GM23338 (cell line): ENCODE data around the gene CEACAM8.

Experiments used
- CREB1 ChIP-seq: fragments of 250-450 bp; sonication (Bioruptor Pico); IDR thresholded peaks from 2 replicates; pipeline ENCODE4 v1.5.0; 2020; ENCODE audit warnings: low read depth, mild to moderate bottlenecking, moderate library complexity
- CTCF ChIP-seq, 2 experiments: fragments of 200-600 bp in 1 of 2; sonication (generic) in 1 of 2; conservative IDR thresholded peaks; 2 replicates each; pipeline versions ENCODE4 v1.5.1 to v1.6.1; 2016 to 2017; ENCODE audit warnings: antibody characterized with exemption in 2 of 2, low read depth in 2 of 2, mild to moderate bottlenecking in 2 of 2, moderate library complexity in 1 of 2
- ETS1 ChIP-seq: IDR thresholded peaks from 2 replicates; pipeline ENCODE4 v1.6.1; 2016; ENCODE audit warnings: antibody characterized with exemption
- EZH2 ChIP-seq: fragments of 200-600 bp; sonication (generic); IDR thresholded peaks from one replicate; pipeline ENCODE4 v1.8.0; 2017; ENCODE audit warnings: antibody characterized with exemption, mild to moderate bottlenecking, low read depth; ENCODE audit not compliant: unreplicated experiment
- EZH2phosphoT487 ChIP-seq: fragments of 200-600 bp; sonication (generic); IDR thresholded peaks from one replicate; pipeline ENCODE4 v1.8.1; 2018; ENCODE audit warnings: antibody characterized with exemption; ENCODE audit not compliant: unreplicated experiment
- JUNB ChIP-seq: IDR thresholded peaks from one replicate; pipeline ENCODE4 v1.6.1; 2016; ENCODE audit warnings: antibody characterized with exemption; ENCODE audit not compliant: unreplicated experiment
- NANOG ChIP-seq: IDR thresholded peaks from 2 replicates; pipeline ENCODE4 v1.6.1; 2016; ENCODE audit warnings: antibody characterized with exemption, borderline replicate concordance
- POLR2AphosphoS5 ChIP-seq: IDR thresholded peaks from 2 replicates; pipeline ENCODE4 v1.6.1; 2016; ENCODE audit warnings: antibody characterized with exemption, low read depth
- REST ChIP-seq: IDR thresholded peaks from one replicate; pipeline ENCODE4 v1.6.1; 2018; ENCODE audit warnings: antibody characterized with exemption; ENCODE audit not compliant: unreplicated experiment
- ZNF114 ChIP-seq: fragments of 250-450 bp; sonication (Bioruptor Pico); IDR thresholded peaks from 2 replicates; pipeline ENCODE4 v1.5.0; 2020; ENCODE audit warnings: mild to moderate bottlenecking, moderate library complexity
- ZNF331 ChIP-seq: fragments of 250-450 bp; sonication (Bioruptor Pico); IDR thresholded peaks from 2 replicates; pipeline ENCODE4 v1.5.0; 2020; ENCODE audit warnings: low read depth, mild to moderate bottlenecking, moderate library complexity
- ZNF462 ChIP-seq: fragments of 250-450 bp; sonication (Bioruptor Pico); IDR thresholded peaks from 2 replicates; pipeline ENCODE4 v1.5.0; 2020; ENCODE audit warnings: mild to moderate bottlenecking, moderate library complexity

- TF ChIP-seq CTCF (conservative IDR thresholded peaks at IDR 0.05; ENCODE audit: low read depth in 2 of 2) (no peak), CREB1 (no peak), EZH2 (no peak), ETS1 (no peak), NANOG (no peak), POLR2AphosphoS5 (no peak), EZH2phosphoT487 (no peak), JUNB (no peak), ZNF331 (CRISPR knock-in tag) (no peak), REST (no peak), ZNF114 (CRISPR knock-in tag) (no peak), ZNF462 (CRISPR knock-in tag) (no peak)
These were observed 937 bp upstream of the CEACAM8 start for GRCh38 chr19:42595550-42596172.
